ENCODE results near the gene MYOCD. TPM values are rescaled to one million over a fixed set of nuclear protein-coding genes. Genes with fewer than 3 reads are reported as not detected.

The MYOCD gene, protein sequence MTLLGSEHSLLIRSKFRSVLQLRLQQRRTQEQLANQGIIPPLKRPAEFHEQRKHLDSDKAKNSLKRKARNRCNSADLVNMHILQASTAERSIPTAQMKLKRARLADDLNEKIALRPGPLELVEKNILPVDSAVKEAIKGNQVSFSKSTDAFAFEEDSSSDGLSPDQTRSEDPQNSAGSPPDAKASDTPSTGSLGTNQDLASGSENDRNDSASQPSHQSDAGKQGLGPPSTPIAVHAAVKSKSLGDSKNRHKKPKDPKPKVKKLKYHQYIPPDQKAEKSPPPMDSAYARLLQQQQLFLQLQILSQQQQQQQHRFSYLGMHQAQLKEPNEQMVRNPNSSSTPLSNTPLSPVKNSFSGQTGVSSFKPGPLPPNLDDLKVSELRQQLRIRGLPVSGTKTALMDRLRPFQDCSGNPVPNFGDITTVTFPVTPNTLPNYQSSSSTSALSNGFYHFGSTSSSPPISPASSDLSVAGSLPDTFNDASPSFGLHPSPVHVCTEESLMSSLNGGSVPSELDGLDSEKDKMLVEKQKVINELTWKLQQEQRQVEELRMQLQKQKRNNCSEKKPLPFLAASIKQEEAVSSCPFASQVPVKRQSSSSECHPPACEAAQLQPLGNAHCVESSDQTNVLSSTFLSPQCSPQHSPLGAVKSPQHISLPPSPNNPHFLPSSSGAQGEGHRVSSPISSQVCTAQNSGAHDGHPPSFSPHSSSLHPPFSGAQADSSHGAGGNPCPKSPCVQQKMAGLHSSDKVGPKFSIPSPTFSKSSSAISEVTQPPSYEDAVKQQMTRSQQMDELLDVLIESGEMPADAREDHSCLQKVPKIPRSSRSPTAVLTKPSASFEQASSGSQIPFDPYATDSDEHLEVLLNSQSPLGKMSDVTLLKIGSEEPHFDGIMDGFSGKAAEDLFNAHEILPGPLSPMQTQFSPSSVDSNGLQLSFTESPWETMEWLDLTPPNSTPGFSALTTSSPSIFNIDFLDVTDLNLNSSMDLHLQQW
- 1 to 10 TPM in 2 of 4 donors, under 1 TPM in 2; 0.80 to 9.3 (median 1.6) TPM for total RNA-seq

DNA sequence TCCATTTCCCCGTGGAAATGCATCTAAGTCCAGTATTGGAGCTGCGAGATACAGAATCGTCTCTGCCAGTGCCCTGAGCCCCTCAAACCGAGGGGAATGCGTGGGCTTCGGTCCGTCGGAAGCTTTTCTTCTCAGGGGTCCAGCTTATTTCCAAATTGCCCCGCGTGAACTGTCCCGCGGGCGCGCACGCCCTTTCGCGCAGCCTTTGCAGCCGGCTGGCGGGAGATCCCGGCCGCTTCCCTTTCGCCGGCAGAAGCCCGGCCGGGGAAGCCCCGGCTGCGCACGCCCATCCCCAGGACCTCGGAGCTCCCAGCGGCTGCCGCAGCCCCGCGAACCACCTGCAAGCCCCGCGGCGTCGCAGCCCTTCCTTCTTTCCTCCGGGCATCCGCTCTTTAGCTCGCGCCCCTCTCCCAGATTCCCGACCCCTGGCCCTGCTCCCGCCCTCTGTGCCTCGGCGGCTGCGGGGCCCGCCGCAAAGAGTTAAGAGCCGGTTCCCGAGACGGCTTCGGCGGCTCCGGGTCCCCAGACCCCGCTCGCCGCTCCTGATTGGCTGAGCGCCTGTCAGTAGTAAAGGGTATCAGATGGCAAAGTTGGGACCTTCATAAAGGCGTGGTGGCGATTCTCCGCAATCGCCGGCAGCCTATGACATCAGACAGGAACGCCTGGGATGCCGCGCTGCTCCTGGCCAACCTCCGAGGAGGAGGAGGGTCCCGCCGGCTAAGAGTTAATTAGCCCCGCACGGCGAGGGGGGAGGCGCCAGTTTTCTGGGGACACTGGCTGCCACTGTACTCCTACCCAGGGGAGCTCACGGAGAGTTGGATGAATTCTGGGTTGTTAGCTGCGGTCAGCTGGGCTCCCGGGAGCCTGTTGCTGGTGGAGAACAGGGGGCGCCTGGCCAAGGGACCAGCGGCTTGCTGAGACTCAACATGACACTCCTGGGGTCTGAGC, at the start of gene MYOCD:
TSS of gene MYOCD (plus strand) at position 628 of the 948 bp plus-strand sequence. CDS start at position 927, 299 bp downstream.
- WGBS, 2 donors: 1% methylated on average over 58 to 71 of the region's 78 CpGs
- intact Hi-C loops (cut with DNase I; ENCODE audit: low total_unique reads): no loop called here
- no peak for DNase-seq (ENCODE audit: low spot score in 2 of 2)
- H3K4me3 ChIP-seq (ENCODE audit: low read depth, poor library complexity, severe bottlenecking): peak within 1 kb of the TSS; percentile 2
- TF ChIP-seq, protein P1, sequence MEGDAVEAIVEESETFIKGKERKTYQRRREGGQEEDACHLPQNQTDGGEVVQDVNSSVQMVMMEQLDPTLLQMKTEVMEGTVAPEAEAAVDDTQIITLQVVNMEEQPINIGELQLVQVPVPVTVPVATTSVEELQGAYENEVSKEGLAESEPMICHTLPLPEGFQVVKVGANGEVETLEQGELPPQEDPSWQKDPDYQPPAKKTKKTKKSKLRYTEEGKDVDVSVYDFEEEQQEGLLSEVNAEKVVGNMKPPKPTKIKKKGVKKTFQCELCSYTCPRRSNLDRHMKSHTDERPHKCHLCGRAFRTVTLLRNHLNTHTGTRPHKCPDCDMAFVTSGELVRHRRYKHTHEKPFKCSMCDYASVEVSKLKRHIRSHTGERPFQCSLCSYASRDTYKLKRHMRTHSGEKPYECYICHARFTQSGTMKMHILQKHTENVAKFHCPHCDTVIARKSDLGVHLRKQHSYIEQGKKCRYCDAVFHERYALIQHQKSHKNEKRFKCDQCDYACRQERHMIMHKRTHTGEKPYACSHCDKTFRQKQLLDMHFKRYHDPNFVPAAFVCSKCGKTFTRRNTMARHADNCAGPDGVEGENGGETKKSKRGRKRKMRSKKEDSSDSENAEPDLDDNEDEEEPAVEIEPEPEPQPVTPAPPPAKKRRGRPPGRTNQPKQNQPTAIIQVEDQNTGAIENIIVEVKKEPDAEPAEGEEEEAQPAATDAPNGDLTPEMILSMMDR (IDR thresholded peaks at IDR 0.05): no peak
- no peak for TF ChIP-seq POLR2A (IDR thresholded peaks at IDR 0.05)

GRCh38 chr17:12616161-12616560, 49.5 kb upstream of the MYOCD start:
- H3K4me3 ChIP-seq (ENCODE audit: low read depth, poor library complexity, severe bottlenecking): no peak overlapping the region
- TF ChIP-seq, protein P1 (IDR thresholded peaks at IDR 0.05): no peak
- TF ChIP-seq POLR2A (IDR thresholded peaks at IDR 0.05): no peak
- 90 to 91% methylated on average over 2 of the region's 2 CpGs for WGBS, 2 donors
- no peak for DNase-seq (ENCODE audit: low spot score in 2 of 2)
- intact Hi-C loops (cut with DNase I; ENCODE audit: low total_unique reads): no loop called here

GRCh38 chr17:12618557-12618956, 47.1 kb upstream of the MYOCD start:
- TF ChIP-seq, protein P1 (IDR thresholded peaks at IDR 0.05): no peak
- DNase-seq (ENCODE audit: low spot score in 2 of 2): no peak
- no peak overlapping the region for H3K4me3 ChIP-seq (ENCODE audit: low read depth, poor library complexity, severe bottlenecking)
- 83 to 87% methylated on average over 2 of the region's 2 CpGs for WGBS, 2 donors
- intact Hi-C loops (cut with DNase I; ENCODE audit: low total_unique reads): no loop called here

GRCh38 chr17:12619459-12620199, 46.1 kb upstream of the MYOCD start:
- no peak for TF ChIP-seq POLR2A (IDR thresholded peaks at IDR 0.05)
- TF ChIP-seq, protein P1 (IDR thresholded peaks at IDR 0.05): no peak
- 45 to 58% methylated on average over 7 of the region's 7 CpGs for WGBS, 2 donors
- intact Hi-C loops (cut with DNase I; ENCODE audit: low total_unique reads): no loop called here

More at GRCh38 chr17:12619459-12620199, 46.1 kb upstream of the MYOCD start:
- no peak overlapping the region for H3K4me3 ChIP-seq (ENCODE audit: low read depth, poor library complexity, severe bottlenecking)
- DNase-seq (ENCODE audit: low spot score in 2 of 2): no peak
